Astrocyte (in vitro differentiated cells and primary cell): ENCODE data around the gene DZIP1. TPM values are rescaled to one million over a fixed set of nuclear protein-coding genes. Genes with fewer than 3 reads are reported as not detected.

Source experiments
- DNase-seq: peaks from one replicate; pipeline ENCODE4 v3.0.0-alpha.2; 2010; ENCODE audit warnings: low read depth
- FAIRE-seq: peaks from 2 replicates; lab custom pipeline; 2011; peaks lifted over from hg19 to GRCh38; lab: Jason Lieb, UNC
- H2AFZ ChIP-seq: 2 replicates; pipeline ENCODE4 v1.6.0; 2012; ENCODE audit warnings: low read depth, low read length, inconsistent platforms
- H3K27ac ChIP-seq: 2 replicates; pipeline ENCODE4 v1.5.1; 2011; ENCODE audit warnings: low read depth, low read length, inconsistent platforms
- H3K27me3 ChIP-seq: 2 replicates; pipeline ENCODE4 v1.6.0; 2011; ENCODE audit warnings: low read length, inconsistent platforms; ENCODE audit not compliant: insufficient read depth
- H3K36me3 ChIP-seq: 2 replicates; pipeline ENCODE4 v1.5.1; 2011; ENCODE audit warnings: low read length, inconsistent platforms; ENCODE audit not compliant: insufficient read depth
- H3K4me1 ChIP-seq: 2 replicates; pipeline ENCODE4 v1.5.1; 2011; ENCODE audit warnings: low read length, inconsistent platforms; ENCODE audit not compliant: insufficient read depth
- H3K4me2 ChIP-seq: 2 replicates; pipeline ENCODE4 v1.6.0; 2012; ENCODE audit warnings: low read length, inconsistent platforms
- H3K4me3 ChIP-seq: 2 replicates; pipeline ENCODE4 v1.5.1; 2011; ENCODE audit warnings: low read depth, mild to moderate bottlenecking, low read length, inconsistent platforms; ENCODE audit not compliant: insufficient read depth
- H3K79me2 ChIP-seq: 2 replicates; pipeline ENCODE4 v1.6.0; 2012; ENCODE audit warnings: mild to moderate bottlenecking, low read length, inconsistent platforms; ENCODE audit not compliant: insufficient read depth
- H3K9ac ChIP-seq: 2 replicates; pipeline ENCODE4 v1.6.0; 2012; ENCODE audit warnings: mild to moderate bottlenecking, low read length, inconsistent platforms
- H3K9me3 ChIP-seq: 2 replicates; pipeline ENCODE4 v1.5.1; 2012; ENCODE audit warnings: low read depth, mild to moderate bottlenecking, low read length, inconsistent platforms; ENCODE audit not compliant: insufficient read depth
- H4K20me1 ChIP-seq: 2 replicates; pipeline ENCODE4 v1.6.0; 2012; ENCODE audit warnings: low read length, inconsistent platforms; ENCODE audit not compliant: insufficient read depth
- H3K27ac Mint-ChIP-seq: one replicate; pipeline ENCODE4 v1.8.0; 2021; ENCODE audit warnings: mild to moderate bottlenecking, mixed read lengths; ENCODE audit not compliant: unreplicated experiment
- H3K27me3 Mint-ChIP-seq: one replicate; pipeline ENCODE4 v1.8.0; 2021; ENCODE audit warnings: low read depth, mixed read lengths; ENCODE audit not compliant: unreplicated experiment
- H3K36me3 Mint-ChIP-seq: one replicate; pipeline ENCODE4 v1.8.0; 2021; ENCODE audit warnings: low read depth, mixed read lengths; ENCODE audit not compliant: unreplicated experiment
- H3K4me1 Mint-ChIP-seq: one replicate; pipeline ENCODE4 v1.8.0; 2021; ENCODE audit warnings: low read depth, mixed read lengths; ENCODE audit not compliant: unreplicated experiment
- H3K4me3 Mint-ChIP-seq: one replicate; pipeline ENCODE4 v1.8.0; 2021; ENCODE audit warnings: mild to moderate bottlenecking, moderate library complexity, mixed read lengths; ENCODE audit not compliant: unreplicated experiment
- H3K9me3 Mint-ChIP-seq: one replicate; pipeline ENCODE4 v1.8.0; 2021; ENCODE audit warnings: mild to moderate bottlenecking, mixed read lengths; ENCODE audit not compliant: unreplicated experiment
- CTCF ChIP-seq: IDR thresholded peaks from 2 replicates; pipeline ENCODE4 v1.5.1; 2011; ENCODE audit warnings: low read depth, mild to moderate bottlenecking, inconsistent platforms, low read length, moderate library complexity; ENCODE audit not compliant: insufficient read depth
- EZH2 ChIP-seq: IDR thresholded peaks from 2 replicates; pipeline ENCODE4 v1.6.1; 2012; ENCODE audit warnings: mild to moderate bottlenecking, low read length, inconsistent platforms; ENCODE audit not compliant: insufficient read depth
- total RNA-seq: library from RNA; stranded (reverse); gene quantifications from 2 replicates; pipeline ENCODE4 v1.2.1, GENCODE V29; 2021

DZIP1 gene
- total RNA-seq, 1 donor from 2014 or later: 52.4 TPM

- peaks cover 17% of the 10 kb centered on the region for H3K4me1 ChIP-seq
- Mint-ChIP-seq H3K4me1 (peaks cover 21% of the 10 kb centered on the region), H3K36me3 (no peaks in the 10 kb centered on the region), H3K4me3 (no peak overlapping the region), H3K27ac (no peak overlapping the region), H3K27me3 (no peaks in the 10 kb centered on the region), H3K9me3 (no peaks in the 10 kb centered on the region)
- no peaks in the 10 kb centered on the region for H3K36me3 ChIP-seq
- H2AFZ ChIP-seq: no peak overlapping the region
- TF ChIP-seq CTCF (no peak), EZH2 (no peak)
- no peak for FAIRE-seq
- no peak for DNase-seq
- no peak overlapping the region for H3K9ac ChIP-seq
- H3K79me2 ChIP-seq: no peaks in the 10 kb centered on the region
- no peak overlapping the region for H3K4me3 ChIP-seq
- H3K4me2 ChIP-seq: no peak overlapping the region
- no peaks in the 10 kb centered on the region for H3K9me3 ChIP-seq
- H4K20me1 ChIP-seq: no peaks in the 10 kb centered on the region
- no peaks in the 10 kb centered on the region for H3K27me3 ChIP-seq
- no peak overlapping the region for H3K27ac ChIP-seq
Observed at GRCh38 chr13:95533545-95534160, 110.9 kb downstream of the DZIP1 start.

DNA sequence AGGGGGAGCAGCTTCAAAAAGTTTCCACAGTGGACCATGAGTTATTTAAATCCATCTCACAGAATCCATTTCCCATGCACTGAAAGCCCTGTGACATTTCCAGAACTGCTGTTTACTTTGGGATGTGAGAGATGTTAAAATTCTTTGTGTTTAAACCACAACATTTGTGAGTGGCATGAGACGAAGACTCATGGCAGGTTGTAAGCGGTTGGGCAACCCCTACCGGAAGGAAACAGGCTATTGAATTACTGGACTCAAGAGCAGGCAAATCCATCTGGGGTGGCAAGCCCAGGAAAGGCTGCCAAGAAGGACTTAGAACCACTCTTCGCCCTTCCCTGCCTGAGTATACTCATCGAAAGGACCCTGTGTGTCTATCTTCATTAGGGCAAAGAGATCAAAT, 114.3 kb downstream of the DZIP1 start:
- H3K4me3 ChIP-seq: no peak overlapping the region
- Mint-ChIP-seq H3K27ac (no peak overlapping the region), H3K4me3 (no peak overlapping the region), H3K36me3 (no peaks in the 10 kb centered on the region), H3K4me1 (peaks cover 12% of the 10 kb centered on the region), H3K9me3 (no peaks in the 10 kb centered on the region), H3K27me3 (no peaks in the 10 kb centered on the region)
- no peaks in the 10 kb centered on the region for H3K36me3 ChIP-seq
- peaks cover 9% of the 10 kb centered on the region for H3K4me1 ChIP-seq
- H4K20me1 ChIP-seq: no peaks in the 10 kb centered on the region
- no peak overlapping the region for H3K27ac ChIP-seq
- no peak for TF ChIP-seq CTCF
- DNase-seq (peak; percentile 82), FAIRE-seq (no peak)
- no peak overlapping the region for H2AFZ ChIP-seq
- no peaks in the 10 kb centered on the region for H3K27me3 ChIP-seq
- peak overlapping the region; percentile 9 for H3K4me2 ChIP-seq
- no peaks in the 10 kb centered on the region for H3K79me2 ChIP-seq
- H3K9me3 ChIP-seq: no peaks in the 10 kb centered on the region
- H3K9ac ChIP-seq: no peak overlapping the region

Other genes with a start within 250 kb of the DZIP1 start
- 0.32 and 0.41 TPM in 2 replicates for gene CLDN10, start 92.0 kb downstream of the DZIP1 start, total RNA-seq
- 51.7 and 55.7 TPM in 2 replicates for gene DNAJC3, start 32.4 kb upstream of the DZIP1 start, total RNA-seq